Kidney epithelial cell (primary cell): ENCODE data around the gene MIPOL1. TPM values are rescaled to one million over a fixed set of nuclear protein-coding genes. Genes with fewer than 3 reads are reported as not detected.

ENCODE experiments used
- DNase-seq: peaks from one replicate; pipeline ENCODE4 v3.0.0-alpha.2; 2010; ENCODE audit warnings: low read depth
- H3K27me3 ChIP-seq: 2 replicates; pipeline ENCODE4 v1.6.0; 2011; ENCODE audit warnings: low read length; ENCODE audit not compliant: control insufficient read depth, insufficient read depth
- H3K36me3 ChIP-seq: 2 replicates; pipeline ENCODE4 v1.5.1; 2011; ENCODE audit warnings: low read length; ENCODE audit not compliant: control insufficient read depth, insufficient read depth
- H3K4me3 ChIP-seq: 2 replicates; pipeline ENCODE4 v1.5.1; 2011; ENCODE audit warnings: low read depth, mild to moderate bottlenecking, control low read depth, low read length
- CTCF ChIP-seq: IDR thresholded peaks from 2 replicates; pipeline ENCODE4 v1.5.1; 2011; ENCODE audit warnings: mild to moderate bottlenecking, moderate library complexity, low read length, control low read depth, inconsistent platforms; ENCODE audit not compliant: insufficient read depth, poor library complexity, severe bottlenecking
- total RNA-seq: library from RNA; depleted of rRNA; stranded (reverse); fragments of >200 nt; gene quantifications from 2 replicates; pipeline ENCODE4 v1.2.3, GENCODE V29; 2015

The MIPOL1 gene
- total RNA-seq, 1 donor from 2014 or later: 7.1 TPM

- no peak overlapping the region for H3K4me3 ChIP-seq
- DNase-seq: no peak
- no peaks in the 10 kb centered on the region for H3K27me3 ChIP-seq
- no peak for TF ChIP-seq CTCF
- no peaks in the 10 kb centered on the region for H3K36me3 ChIP-seq
Measured at GRCh38 chr14:37480446-37481290, 282.9 kb downstream of the MIPOL1 start.

- no peak for DNase-seq
- TF ChIP-seq CTCF: no peak
- Histone ChIP-seq H3K27me3 (no peaks in the 10 kb centered on the region), H3K4me3 (no peak overlapping the region), H3K36me3 (no peaks in the 10 kb centered on the region)
Measured at GRCh38 chr14:37482428-37482827, 284.7 kb downstream of the MIPOL1 start.

GRCh38 chr14:37483672-37484071 is 285.9 kb downstream of the MIPOL1 start:
- no peak for TF ChIP-seq CTCF

GRCh38 chr14:37490607-37491006 is 292.9 kb downstream of the MIPOL1 start:
- no peak for DNase-seq
- no peak overlapping the region for H3K4me3 ChIP-seq
- no peaks in the 10 kb centered on the region for H3K27me3 ChIP-seq
- TF ChIP-seq CTCF: no peak
- H3K36me3 ChIP-seq: no peaks in the 10 kb centered on the region

More at GRCh38 chr14:37483672-37484071, 285.9 kb downstream of the MIPOL1 start:
- Histone ChIP-seq H3K27me3 (no peaks in the 10 kb centered on the region), H3K4me3 (no peak overlapping the region), H3K36me3 (no peaks in the 10 kb centered on the region)
- no peak for DNase-seq

GRCh38 chr14:37491076-37491475 is 293.3 kb downstream of the MIPOL1 start:
- no peak for DNase-seq
- Histone ChIP-seq H3K36me3 (no peaks in the 10 kb centered on the region), H3K27me3 (no peaks in the 10 kb centered on the region), H3K4me3 (no peak overlapping the region)
- no peak for TF ChIP-seq CTCF

- no peak overlapping the region for H3K4me3 ChIP-seq
- no peaks in the 10 kb centered on the region for H3K36me3 ChIP-seq
- no peaks in the 10 kb centered on the region for H3K27me3 ChIP-seq
- no peak for DNase-seq
- no peak for TF ChIP-seq CTCF
Measured at GRCh38 chr14:37493606-37494005, 295.9 kb downstream of the MIPOL1 start.
